Eye (tissue), 1 donor: ENCODE data around the gene COL4A2.

Experiments
- DNase-seq: peaks from one replicate; pipeline ENCODE4 v3.0.0-alpha.2; 2015

COL4A2 gene

GRCh38 chr13:110360598-110360997 is 53.5 kb downstream of the COL4A2 start:
- DNase-seq = no peak

GRCh38 chr13:110361365-110361911 is 54.4 kb downstream of the COL4A2 start:
- no peak for DNase-seq

GRCh38 chr13:110363010-110363409 is 55.9 kb downstream of the COL4A2 start:
- DNase-seq = no peak

- DNase-seq = no peak
These were observed 57.0 kb downstream of the COL4A2 start for GRCh38 chr13:110364081-110364480.

GRCh38 chr13:110365876-110366275 is 58.8 kb downstream of the COL4A2 start:
- no peak for DNase-seq

GRCh38 chr13:110366733-110367132 is 59.6 kb downstream of the COL4A2 start:
- DNase-seq = no peak

- DNase-seq = no peak
These were observed 60.5 kb downstream of the COL4A2 start for GRCh38 chr13:110367620-110368019.

GRCh38 chr13:110368408-110368807 is 61.3 kb downstream of the COL4A2 start:
- no peak for DNase-seq

- no peak for DNase-seq
These were observed 62.3 kb downstream of the COL4A2 start for GRCh38 chr13:110369400-110369799.

- DNase-seq = peak; percentile 56
These were observed 64.7 kb downstream of the COL4A2 start for GRCh38 chr13:110371550-110372465.

GRCh38 chr13:110372676-110373075 is 65.6 kb downstream of the COL4A2 start:
- DNase-seq = no peak

- DNase-seq = no peak
These were observed 66.5 kb downstream of the COL4A2 start for GRCh38 chr13:110373617-110374016.

GRCh38 chr13:110374431-110375370 is 67.6 kb downstream of the COL4A2 start:
- no peak for DNase-seq

- DNase-seq = no peak
These were observed 69.0 kb downstream of the COL4A2 start for GRCh38 chr13:110376120-110376519.

- peak; percentile 35 for DNase-seq
These were observed 70.2 kb downstream of the COL4A2 start for GRCh38 chr13:110377178-110377825.

- no peak for DNase-seq
These were observed 70.7 kb downstream of the COL4A2 start for GRCh38 chr13:110377826-110378201.

GRCh38 chr13:110379358-110379757 is 72.3 kb downstream of the COL4A2 start:
- no peak for DNase-seq

GRCh38 chr13:110379905-110380341 is 72.8 kb downstream of the COL4A2 start:
- DNase-seq = no peak

GRCh38 chr13:110380359-110381028 is 73.4 kb downstream of the COL4A2 start:
- no peak for DNase-seq

GRCh38 chr13:110381029-110381360 is 73.9 kb downstream of the COL4A2 start:
- no peak for DNase-seq

GRCh38 chr13:110382229-110382628 is 75.1 kb downstream of the COL4A2 start:
- no peak for DNase-seq

- no peak for DNase-seq
These were observed 75.7 kb downstream of the COL4A2 start for GRCh38 chr13:110382830-110383229.
